ENCODE data around the gene SETD3.

- no peak for TF ChIP-seq POLR2AphosphoS5 (IDR thresholded peaks at IDR 0.05; ENCODE audit: low read depth, low read length)
- TF ChIP-seq PAX5 (IDR thresholded peaks at IDR 0.05; ENCODE audit: insufficient read depth, low read length, severe bottlenecking) = no peak
- TF ChIP-seq POLR2A (IDR thresholded peaks at IDR 0.05; ENCODE audit: low read depth, low read length) = no peak
- TF ChIP-seq SPI1 (IDR thresholded peaks at IDR 0.05; ENCODE audit: low read depth, low read length) = no peak
- TF ChIP-seq TAF1 (IDR thresholded peaks at IDR 0.05; ENCODE audit: low read depth, low read length) = no peak
- TF ChIP-seq POU2F2 (IDR thresholded peaks at IDR 0.05; ENCODE audit: low read depth, low read length) = no peak
Measured at GRCh38 chr14:99415496-99416281, 65.0 kb downstream of the SETD3 start.
